Body of pancreas (tissue), 4 donors: ENCODE results near the gene SRRM5. TPM values are rescaled to one million over a fixed set of nuclear protein-coding genes. Genes with fewer than 3 reads are reported as not detected.

ENCODE experiments used
- ATAC-seq: fragments of 150-250 bp; one replicate; pipeline ENCODE4 v1.9.1; 2016
- DNase-seq, 4 donors: peaks; one replicate each; pipeline ENCODE4 v3.0.0-alpha.2; 2019
- H3K27ac ChIP-seq, 4 donors: fragments of 200-600 bp; sonication (generic); 1 replicate in 3 of 4; 2 replicates in 1 of 4; pipeline versions ENCODE4 v1.5.1 to v1.6.1; 2016 to 2019; ENCODE audit warnings: mild to moderate bottlenecking in 1 of 4, mixed read lengths in 1 of 4, moderate library complexity in 1 of 4
- H3K27me3 ChIP-seq, 2 donors: fragments of 200-600 bp; sonication (generic); one replicate each; pipeline ENCODE4 v1.6.0; 2016; ENCODE audit warnings: mild to moderate bottlenecking in 1 of 2
- H3K36me3 ChIP-seq, 2 donors: fragments of 200-600 bp; sonication (generic); replicated peaks in 1 of 2; 2 replicates each; pipeline ENCODE4 v1.5.1; 2016; ENCODE audit warnings: low read depth in 2 of 2; ENCODE audit not compliant: insufficient read depth in 1 of 2
- H3K4me1 ChIP-seq: fragments of 200-600 bp; sonication (generic); one replicate; pipeline ENCODE4 v1.6.0; 2016
- H3K4me3 ChIP-seq, 2 donors: fragments of 200-600 bp; sonication (generic); 1 replicate in 1 of 2; 2 replicates in 1 of 2; pipeline ENCODE4 v1.5.1; 2016 to 2019
- H3K9me3 ChIP-seq, 3 donors: fragments of 200-600 bp; sonication (generic); 1 replicate in 2 of 3; 2 replicates in 1 of 3; pipeline ENCODE4 v1.5.1; 2016
- POLR2A ChIP-seq, 3 donors: fragments of 450-650 bp; IDR thresholded peaks; one replicate each; pipeline ENCODE4 v1.6.1; 2016; ENCODE audit warnings: antibody characterized with exemption in 3 of 3, mild to moderate bottlenecking in 2 of 3
- WGBS, 2 donors: methylation state at CpG; one replicate each; pipeline ENCODE4 v1.1.5; 2017; 5-methylcytosine and 5-hydroxymethylcytosine counted together
- intact Hi-C: fragments of 100-400 bp; cut with DNase I; formaldehyde crosslinking; loops from one replicate; pipeline ENCODE4 v1.15.1; 2023
- total RNA-seq, 2 donors: library from RNA; depleted of rRNA; stranded (reverse); fragments of >200 nt; gene quantifications; one replicate each; pipeline ENCODE4 v1.1.0, GENCODE V29; 2016
- TF ChIP-seq, protein P1 (sequence below), 7 experiments: fragments of 450-650 bp in 4 of 7; fragments of 200-600 bp in 3 of 7; sonication (generic) in 3 of 7; IDR thresholded peaks; one replicate each; pipeline ENCODE4 v1.5.1; 2016 to 2019; ENCODE audit warnings: antibody characterized with exemption in 7 of 7

Gene SRRM5
- total RNA-seq, 2 donors from 2014 or later, result 0.33 to 2.1 TPM

DNA sequence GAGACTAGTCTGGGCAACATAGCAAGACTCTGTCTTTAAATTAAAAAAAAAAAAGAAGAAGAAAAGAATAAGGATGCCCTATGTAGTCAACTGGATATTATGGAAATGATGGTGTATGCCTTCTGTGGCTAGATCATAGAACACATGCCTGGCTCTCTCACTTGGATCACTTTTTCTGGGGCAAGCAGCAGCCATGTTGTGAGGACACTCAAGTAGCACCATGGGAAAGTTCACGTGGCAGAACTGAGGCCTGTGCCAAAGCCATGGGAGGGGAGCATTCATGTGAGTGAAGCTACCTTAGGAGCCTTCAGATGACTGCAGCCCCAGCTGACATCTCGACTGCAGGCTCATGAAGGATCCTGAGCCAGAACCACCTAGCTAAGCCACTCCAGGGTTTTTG is 46.1 kb downstream of the SRRM5 start:
- no peaks in the 10 kb centered on the region for H3K4me1 ChIP-seq
- no peaks in the 10 kb centered on the region for H3K36me3 ChIP-seq
- ATAC-seq (no peak), DNase-seq (no peak)
- 81 to 94% methylated on average over 2 of the region's 2 CpGs for WGBS, 2 donors
- H3K4me3 ChIP-seq, result no peak overlapping the region
- no peaks in the 10 kb centered on the region for H3K9me3 ChIP-seq
- H3K27ac ChIP-seq, result no peak overlapping the region
- no peaks in the 10 kb centered on the region for H3K27me3 ChIP-seq
- TF ChIP-seq, protein P1, sequence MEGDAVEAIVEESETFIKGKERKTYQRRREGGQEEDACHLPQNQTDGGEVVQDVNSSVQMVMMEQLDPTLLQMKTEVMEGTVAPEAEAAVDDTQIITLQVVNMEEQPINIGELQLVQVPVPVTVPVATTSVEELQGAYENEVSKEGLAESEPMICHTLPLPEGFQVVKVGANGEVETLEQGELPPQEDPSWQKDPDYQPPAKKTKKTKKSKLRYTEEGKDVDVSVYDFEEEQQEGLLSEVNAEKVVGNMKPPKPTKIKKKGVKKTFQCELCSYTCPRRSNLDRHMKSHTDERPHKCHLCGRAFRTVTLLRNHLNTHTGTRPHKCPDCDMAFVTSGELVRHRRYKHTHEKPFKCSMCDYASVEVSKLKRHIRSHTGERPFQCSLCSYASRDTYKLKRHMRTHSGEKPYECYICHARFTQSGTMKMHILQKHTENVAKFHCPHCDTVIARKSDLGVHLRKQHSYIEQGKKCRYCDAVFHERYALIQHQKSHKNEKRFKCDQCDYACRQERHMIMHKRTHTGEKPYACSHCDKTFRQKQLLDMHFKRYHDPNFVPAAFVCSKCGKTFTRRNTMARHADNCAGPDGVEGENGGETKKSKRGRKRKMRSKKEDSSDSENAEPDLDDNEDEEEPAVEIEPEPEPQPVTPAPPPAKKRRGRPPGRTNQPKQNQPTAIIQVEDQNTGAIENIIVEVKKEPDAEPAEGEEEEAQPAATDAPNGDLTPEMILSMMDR (IDR thresholded peaks at IDR 0.05), result no peak
- no peak for TF ChIP-seq POLR2A (IDR thresholded peaks at IDR 0.05)
- intact Hi-C loops, result no loop called here

DNA sequence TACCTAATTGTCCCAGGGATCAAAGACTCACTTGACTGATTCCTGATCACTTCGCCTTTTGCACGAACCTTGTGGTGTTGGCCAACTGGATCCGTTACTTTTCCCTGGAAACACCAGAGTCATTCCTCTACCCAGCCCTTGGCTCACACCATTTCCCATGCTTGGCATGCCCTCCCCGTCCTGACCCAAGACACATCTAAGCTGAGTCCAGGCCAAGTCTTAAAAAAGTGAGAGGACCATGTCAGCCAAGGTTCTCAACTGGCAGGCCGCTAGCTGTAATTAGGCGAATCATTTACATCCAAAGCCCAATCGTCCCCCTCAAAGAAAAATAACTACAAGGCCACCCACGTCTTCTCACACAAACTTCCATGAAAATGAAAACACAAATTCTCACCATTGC is 46.6 kb downstream of the SRRM5 start:
- 90% methylated on average over 8 of the region's 8 CpGs for WGBS, 2 donors
- no peak overlapping the region for H3K4me3 ChIP-seq
- no peak overlapping the region for H3K27ac ChIP-seq
- DNase-seq (no peak), ATAC-seq (no peak)
- intact Hi-C loops, result no loop called here
- H3K36me3 ChIP-seq, result no peaks in the 10 kb centered on the region
- no peaks in the 10 kb centered on the region for H3K27me3 ChIP-seq
- no peaks in the 10 kb centered on the region for H3K4me1 ChIP-seq
- H3K9me3 ChIP-seq, result no peaks in the 10 kb centered on the region
- TF ChIP-seq, protein P1 (IDR thresholded peaks at IDR 0.05), result no peak
- no peak for TF ChIP-seq POLR2A (IDR thresholded peaks at IDR 0.05)

DNA sequence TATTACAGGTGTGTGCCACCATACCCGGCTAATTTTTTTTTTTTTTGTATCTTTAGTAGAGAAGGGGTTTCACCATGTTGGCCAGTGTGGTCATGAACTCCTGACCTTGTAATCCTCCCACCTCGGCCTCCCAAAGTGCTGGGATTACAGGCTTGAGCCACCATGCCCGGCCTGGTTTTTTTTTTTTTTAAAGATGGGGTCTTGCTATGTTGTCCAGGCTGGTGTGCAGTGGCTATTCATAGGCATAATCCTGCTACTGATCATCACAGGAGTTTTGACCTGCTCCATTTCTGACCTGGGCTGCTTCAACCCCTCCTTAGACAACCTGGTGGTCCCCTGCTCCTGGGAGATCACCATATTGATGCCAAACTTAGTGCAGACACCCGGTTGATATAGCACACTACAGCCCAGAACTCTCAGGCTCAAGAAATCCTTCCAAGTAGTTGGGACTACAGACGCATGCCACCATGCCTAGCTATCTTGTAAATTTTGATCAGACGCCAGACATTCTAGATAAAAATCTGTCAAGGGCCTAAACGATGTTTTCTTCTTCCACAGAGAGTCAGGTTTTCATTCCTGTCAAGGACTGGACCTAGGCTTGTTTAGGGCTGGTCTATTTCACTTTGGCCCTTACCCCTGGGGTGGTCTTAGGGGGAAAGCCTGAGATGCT is 48.5 kb downstream of the SRRM5 start:
- Histone ChIP-seq H3K27me3 (no peaks in the 10 kb centered on the region), H3K36me3 (no peaks in the 10 kb centered on the region), H3K9me3 (no peaks in the 10 kb centered on the region), H3K4me1 (no peaks in the 10 kb centered on the region), H3K27ac (no peak overlapping the region), H3K4me3 (no peak overlapping the region)
- TF ChIP-seq, protein P1 (IDR thresholded peaks at IDR 0.05), result no peak
- TF ChIP-seq POLR2A (IDR thresholded peaks at IDR 0.05), result no peak
- ATAC-seq (no peak), DNase-seq (no peak)
- WGBS, 2 donors, result 65 to 71% methylated on average over 7 of the region's 7 CpGs
- intact Hi-C loops, result no loop called here

DNA sequence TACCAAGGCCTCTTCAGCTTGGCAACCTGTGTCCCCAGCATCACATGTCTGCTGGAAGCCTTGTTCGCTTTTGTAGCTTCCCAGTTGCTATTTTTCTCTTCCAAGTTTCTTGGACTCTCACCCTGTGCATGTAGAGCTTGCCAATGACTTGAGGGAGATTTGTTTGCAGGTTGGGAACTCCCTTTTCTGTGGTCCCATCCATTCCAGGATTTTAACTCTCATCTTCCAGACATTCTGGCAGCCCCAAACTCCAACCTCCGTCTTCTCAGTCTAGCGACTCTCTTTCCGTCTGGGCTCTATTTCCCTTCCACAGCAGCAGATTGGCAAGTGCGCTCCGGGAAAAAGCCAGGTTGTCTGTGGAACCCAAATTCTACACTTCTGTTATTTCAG is 49.1 kb downstream of the SRRM5 start:
- no peaks in the 10 kb centered on the region for H3K27me3 ChIP-seq
- intact Hi-C loops, result no loop called here
- H3K4me1 ChIP-seq, result no peaks in the 10 kb centered on the region
- H3K36me3 ChIP-seq, result no peaks in the 10 kb centered on the region
- H3K27ac ChIP-seq, result no peak overlapping the region
- TF ChIP-seq POLR2A (IDR thresholded peaks at IDR 0.05), result no peak
- TF ChIP-seq, protein P1 (IDR thresholded peaks at IDR 0.05), result no peak
- DNase-seq, result no peak
- WGBS, 2 donors, result 88 to 91% methylated on average over 6 of the region's 6 CpGs
- H3K9me3 ChIP-seq, result no peaks in the 10 kb centered on the region
- no peak for ATAC-seq
- no peak overlapping the region for H3K4me3 ChIP-seq

DNA sequence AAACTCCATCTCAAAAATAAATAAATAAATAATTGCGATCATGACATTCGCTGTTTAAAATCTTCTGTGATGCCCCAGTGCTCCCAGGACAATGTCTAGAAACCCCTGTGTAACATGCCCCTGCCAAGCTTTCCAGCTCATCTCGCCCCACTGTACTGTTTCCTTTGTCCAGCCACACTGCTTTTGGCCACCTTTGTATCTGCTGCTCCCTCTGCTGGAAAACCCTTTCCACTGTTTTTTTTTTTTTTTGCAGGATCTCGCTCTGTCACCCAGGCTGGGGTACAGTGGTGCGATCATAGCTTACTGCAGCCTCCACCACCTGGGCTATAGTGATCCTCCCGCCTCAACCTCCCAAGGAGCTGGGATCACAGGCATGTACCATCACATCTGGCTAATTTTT is 50.6 kb downstream of the SRRM5 start:
- WGBS, 2 donors, result 71 to 96% methylated on average over 5 to 6 of the region's 6 CpGs
- H3K36me3 ChIP-seq, result no peaks in the 10 kb centered on the region
- ATAC-seq, result no peak
- TF ChIP-seq POLR2A (IDR thresholded peaks at IDR 0.05), result no peak
- TF ChIP-seq, protein P1 (IDR thresholded peaks at IDR 0.05), result peak in 1 of 7 experiments; percentile 26
- H3K27me3 ChIP-seq, result no peaks in the 10 kb centered on the region
- intact Hi-C loops, result no loop called here
- H3K9me3 ChIP-seq, result no peaks in the 10 kb centered on the region
- no peak for DNase-seq
- no peak overlapping the region for H3K4me3 ChIP-seq
- H3K4me1 ChIP-seq, result peaks cover 1% of the 10 kb centered on the region
- no peak overlapping the region for H3K27ac ChIP-seq
